HepG2 (cell line): ENCODE data around the gene PTGDS. TPM values are rescaled to one million over a fixed set of nuclear protein-coding genes. Genes with fewer than 3 reads are reported as not detected.

Experiments
- ARID3A ChIP-seq: IDR thresholded peaks from 2 replicates; pipeline ENCODE4 v1.6.1; 2012; ENCODE audit warnings: low read depth, low read length, improper control_type of control experiment
- ARNT2 ChIP-seq: sonication (generic); formaldehyde crosslinking; IDR thresholded peaks from 2 replicates; pipeline ENCODE4 v1.8.0; 2022; ENCODE audit warnings: mild to moderate bottlenecking, low read depth, missing genetic modification reagents, moderate library complexity
- ATF3 ChIP-seq: sonication (generic); formaldehyde crosslinking; IDR thresholded peaks from 2 replicates; pipeline ENCODE4 v1.4.0; 2020; ENCODE audit warnings: missing genetic modification reagents
- CENPT ChIP-seq: sonication (generic); formaldehyde crosslinking; IDR thresholded peaks from 2 replicates; pipeline ENCODE4 v1.8.0; 2022; ENCODE audit warnings: low read depth, mild to moderate bottlenecking, moderate library complexity, missing genetic modification reagents
- ESRRA ChIP-seq: sonication (generic); formaldehyde crosslinking; IDR thresholded peaks from 2 replicates; pipeline ENCODE4 v1.5.1; 2020; ENCODE audit warnings: mild to moderate bottlenecking, low read depth, missing genetic modification reagents
- GABPA ChIP-seq, 2 experiments: IDR thresholded peaks; 2 replicates each; pipeline ENCODE4 v1.6.1; 2011 to 2016; ENCODE audit warnings: low read depth in 2 of 2, low read length in 1 of 2, missing biosample characterization in 1 of 2, missing genetic modification characterization in 1 of 2
- HOXA9 ChIP-seq: sonication (generic); formaldehyde crosslinking; IDR thresholded peaks from 2 replicates; pipeline ENCODE4 v1.8.1; 2022; ENCODE audit warnings: missing genetic modification reagents, mild to moderate bottlenecking, moderate library complexity, borderline replicate concordance
- JUNB ChIP-seq: sonication (generic); formaldehyde crosslinking; IDR thresholded peaks from 2 replicates; pipeline ENCODE4 v1.8.0; 2022; ENCODE audit warnings: missing genetic modification reagents, mild to moderate bottlenecking, borderline replicate concordance
- MED8 ChIP-seq: sonication (generic); formaldehyde crosslinking; IDR thresholded peaks from 2 replicates; pipeline ENCODE4 v1.8.1; 2023; ENCODE audit warnings: mild to moderate bottlenecking, missing genetic modification reagents; ENCODE audit not compliant: insufficient replicate concordance
- NFIB ChIP-seq: sonication (generic); formaldehyde crosslinking; IDR thresholded peaks from 2 replicates; pipeline ENCODE4 v1.9.0; 2021; ENCODE audit warnings: missing genetic modification reagents, mild to moderate bottlenecking, borderline replicate concordance
- NFKB2 ChIP-seq: sonication (generic); formaldehyde crosslinking; IDR thresholded peaks from 2 replicates; pipeline ENCODE4 v1.4.0; 2020; ENCODE audit warnings: missing genetic modification reagents, borderline replicate concordance
- PAX8 ChIP-seq: sonication (generic); formaldehyde crosslinking; IDR thresholded peaks from 2 replicates; pipeline ENCODE4 v1.8.0; 2022; ENCODE audit warnings: mild to moderate bottlenecking, missing genetic modification reagents, borderline replicate concordance
- SRSF4 ChIP-seq: fragments of 200-400 bp; formaldehyde crosslinking; IDR thresholded peaks from one replicate; pipeline ENCODE4 v1.6.1; 2018; ENCODE audit warnings: mild to moderate bottlenecking, low read depth, low read length, moderate library complexity; ENCODE audit not compliant: poor library complexity, severe bottlenecking
- ZMYM3 ChIP-seq: sonication (generic); formaldehyde crosslinking; IDR thresholded peaks from 2 replicates; pipeline ENCODE4 v1.5.1; 2020; ENCODE audit warnings: mild to moderate bottlenecking, missing genetic modification reagents
- ZNF530 ChIP-seq: sonication (generic); formaldehyde crosslinking; IDR thresholded peaks from 2 replicates; pipeline ENCODE4 v1.5.0; 2020; ENCODE audit warnings: low read depth, mild to moderate bottlenecking, missing genetic modification reagents
- ZNF598 ChIP-seq: sonication (generic); formaldehyde crosslinking; IDR thresholded peaks from 2 replicates; pipeline ENCODE4 v1.5.1; 2020; ENCODE audit warnings: mild to moderate bottlenecking, missing genetic modification reagents, borderline replicate concordance
- ZNF75D ChIP-seq: sonication (generic); formaldehyde crosslinking; IDR thresholded peaks from 2 replicates; pipeline ENCODE4 v1.8.1; 2023; ENCODE audit warnings: missing genetic modification reagents, mild to moderate bottlenecking, borderline replicate concordance
- ZNF792 ChIP-seq: IDR thresholded peaks from 2 replicates; pipeline ENCODE4 v1.6.1; 2016
- ZNF878 ChIP-seq: sonication (generic); formaldehyde crosslinking; IDR thresholded peaks from 2 replicates; pipeline ENCODE4 v1.8.1; 2023; ENCODE audit warnings: mild to moderate bottlenecking, missing genetic modification reagents, moderate library complexity
- polyA plus RNA-seq, 8 experiments: library from polyadenylated mRNA; depleted of rRNA in 3 of 8; stranded (reverse) in 7 of 8; unstranded in 1 of 8; fragments of >200 nt; fragmentation: Illumina TruSeq in 4 of 8; extraction: Trizol in 4 of 8; gene quantifications; 2 replicates each; pipeline versions ENCODE4 v1.2.1 to v1.2.3, GENCODE V29; 2011 to 2016; ENCODE audit warnings: low read depth in 4 of 8, missing spikeins in 1 of 8, mixed read lengths in 1 of 8; ENCODE audit not compliant: insufficient read depth in 1 of 8
- total RNA-seq, 5 experiments: library from RNA; depleted of rRNA; stranded (reverse); fragments of >200 nt; fragmentation: Illumina TruSeq; extraction: Trizol; gene quantifications; 2 replicates each; pipeline ENCODE4 v1.2.3, GENCODE V29; 2016; ENCODE audit warnings: low read depth in 1 of 5
- TF ChIP-seq, protein P1 (sequence below): sonication (generic); formaldehyde crosslinking; IDR thresholded peaks from 2 replicates; pipeline ENCODE4 v1.8.0; 2022; ENCODE audit warnings: missing genetic modification reagents, mild to moderate bottlenecking, borderline replicate concordance

The PTGDS gene
- total and polyA plus RNA-seq, 2 of the 13 experiments (the other 11 are each of a cell fraction or from before 2014, with no cell fraction given) = 0.33 to 0.50 TPM

GRCh38 chr9:136944519-136945332 lies 32.6 kb upstream of the PTGDS start, which contains the start of the genes C8G and FBXW5 (continued):
- TF ChIP-seq MED8 (no peak), NFKB2 (CRISPR knock-in tag) (no peak; the same call in 1 of the 2 replicates), CENPT (CRISPR knock-in tag) (no peak), ARNT2 (no peak), ARID3A (no peak; the same call in 1 of the 2 replicates), SRSF4 (no peak), ZNF530 (no peak), HOXA9 (no peak), ATF3 (CRISPR knock-in tag) (no peak), ZNF75D (no peak), ZNF878 (CRISPR knock-in tag) (no peak), ZMYM3 (CRISPR knock-in tag) (peak; percentile 43; the same call in 1 of the 2 replicates), ZNF792 (CRISPR knock-in tag) (peak; percentile 35; the same call in 1 of the 2 replicates), JUNB (CRISPR knock-in tag) (no peak), ESRRA (0 out of 2 replicates have a peak, but pooled peaks have one; percentile 41), NFIB (CRISPR knock-in tag) (no peak), ZNF598 (CRISPR knock-in tag) (peak; percentile 90; the same call in 1 of the 2 replicates), PAX8 (CRISPR knock-in tag) (0 out of 2 replicates have a peak, but pooled peaks have one; percentile 17), GABPA (IDR thresholded peaks at IDR 0.05; ENCODE audit: low read depth, low read length) (no peak), GABPA (CRISPR knock-in tag; IDR thresholded peaks at IDR 0.05; ENCODE audit: low read depth) (no peak)
- TF ChIP-seq, protein P1, sequence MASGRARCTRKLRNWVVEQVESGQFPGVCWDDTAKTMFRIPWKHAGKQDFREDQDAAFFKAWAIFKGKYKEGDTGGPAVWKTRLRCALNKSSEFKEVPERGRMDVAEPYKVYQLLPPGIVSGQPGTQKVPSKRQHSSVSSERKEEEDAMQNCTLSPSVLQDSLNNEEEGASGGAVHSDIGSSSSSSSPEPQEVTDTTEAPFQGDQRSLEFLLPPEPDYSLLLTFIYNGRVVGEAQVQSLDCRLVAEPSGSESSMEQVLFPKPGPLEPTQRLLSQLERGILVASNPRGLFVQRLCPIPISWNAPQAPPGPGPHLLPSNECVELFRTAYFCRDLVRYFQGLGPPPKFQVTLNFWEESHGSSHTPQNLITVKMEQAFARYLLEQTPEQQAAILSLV = 0 out of 2 replicates have a peak, but pooled peaks have one; percentile 76
